ENCODE results near the gene SPACA4. TPM values are rescaled to one million over a fixed set of nuclear protein-coding genes. Genes with fewer than 3 reads are reported as not detected.

Gene SPACA4
- total and polyA plus RNA-seq, 10 of the 15 experiments (the other 5 are each of a cell fraction or from before 2014, with no cell fraction given), result not detected

- H3K36me3 ChIP-seq (ENCODE audit: control insufficient read depth in 2 of 2, insufficient read depth in 2 of 2, low read length in 1 of 2), result no peaks in the 10 kb centered on the region
- FAIRE-seq, result no peak
- no peaks in the 10 kb centered on the region for H3K27me3 ChIP-seq (replicated peaks in 1 of 2; ENCODE audit: control insufficient read depth in 2 of 2, insufficient read depth in 2 of 2, low read length in 1 of 2)
- H3K4me2 ChIP-seq (ENCODE audit: control insufficient read depth, insufficient read depth), result no peak overlapping the region
- H3K4me3 ChIP-seq, result no peak overlapping the region
- no peak overlapping the region for H2AFZ ChIP-seq (ENCODE audit: control insufficient read depth, low read depth, low read length)
- no peak overlapping the region for H3K27ac ChIP-seq (ENCODE audit: control insufficient read depth, insufficient read depth)
- no peak for DNase-seq (ENCODE audit: low read depth, low spot score)
- BruUV-seq (replicated peaks), result no TSS peak
- CTCF ChIA-PET, result interaction anchor here (0.6 to 1.2 kb wide), 2 partner anchors 28 to 145 kb away, joined by 3 read pairs; no protein-coding TSS in a partner anchor
- WGBS (ENCODE audit: insufficient coverage, insufficient replicate concordance, low lambda C conversion rate, missing lambda C conversion rate), result 65% methylated on average over 5 of the region's 5 CpGs
- H3K4me1 ChIP-seq (ENCODE audit: control insufficient read depth, insufficient read depth, low read length), result peaks cover 23% of the 10 kb centered on the region
- no peaks in the 10 kb centered on the region for H3K9me3 ChIP-seq (replicated peaks; ENCODE audit: control insufficient read depth, insufficient read depth, low read length)
- ATAC-seq, result no peak
- no peaks in the 10 kb centered on the region for H3K79me2 ChIP-seq (ENCODE audit: control insufficient read depth, insufficient read depth, low read length)
- no peaks in the 10 kb centered on the region for H4K20me1 ChIP-seq (ENCODE audit: control insufficient read depth, insufficient read depth)
- intact Hi-C loops (cut with micrococcal nuclease; ENCODE audit: unreplicated experiment) (no loop called here), in situ Hi-C loops (cut with MboI) (loop anchor here (25.0 kb wide), 1 partner anchor 1244 kb away; the partner anchor contains the start of genes AKT1S1, IL4I1 and TBC1D17)
- POLR2A ChIA-PET, result interaction anchor here (0.6 to 0.7 kb wide), 3 partner anchors 24 to 202 kb away, joined by 3 to 5 read pairs (median 4); partner anchors contain the start of genes RPL18 and SPHK2
- H3K9ac ChIP-seq (ENCODE audit: control insufficient read depth, insufficient read depth, low read length), result no peak overlapping the region
- SMC1A ChIA-PET (ENCODE audit: uncharacterized antibody, unreplicated experiment), result interaction anchor here (0.6 kb wide), 1 partner anchor 9 kb away, joined by 3 read pairs; no protein-coding TSS in a partner anchor
- RAD21 ChIA-PET (ENCODE audit: unreplicated experiment), result no interaction called here
- TF ChIP-seq, protein P1, sequence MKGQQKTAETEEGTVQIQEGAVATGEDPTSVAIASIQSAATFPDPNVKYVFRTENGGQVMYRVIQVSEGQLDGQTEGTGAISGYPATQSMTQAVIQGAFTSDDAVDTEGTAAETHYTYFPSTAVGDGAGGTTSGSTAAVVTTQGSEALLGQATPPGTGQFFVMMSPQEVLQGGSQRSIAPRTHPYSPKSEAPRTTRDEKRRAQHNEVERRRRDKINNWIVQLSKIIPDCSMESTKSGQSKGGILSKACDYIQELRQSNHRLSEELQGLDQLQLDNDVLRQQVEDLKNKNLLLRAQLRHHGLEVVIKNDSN (IDR thresholded peaks at IDR 0.05; ENCODE audit: borderline replicate concordance, extremely low read length, insufficient read depth, low read depth, low read length), result no peak
- TF ChIP-seq NR2C1 (IDR thresholded peaks at IDR 0.05), result no peak
- TF ChIP-seq NFXL1 (IDR thresholded peaks at IDR 0.05; ENCODE audit: borderline replicate concordance), result no peak
- TF ChIP-seq ZZZ3 (IDR thresholded peaks at IDR 0.05; ENCODE audit: control insufficient read depth, insufficient read length, low read depth), result no peak
- no peak for TF ChIP-seq GATAD2B (conservative IDR thresholded peaks at IDR 0.05; ENCODE audit: low read depth)
- no peak for TF ChIP-seq EGR1 (IDR thresholded peaks at IDR 0.05; ENCODE audit: borderline replicate concordance in 1 of 2, low read depth in 2 of 2, low read length in 2 of 2)
- TF ChIP-seq, protein P2, sequence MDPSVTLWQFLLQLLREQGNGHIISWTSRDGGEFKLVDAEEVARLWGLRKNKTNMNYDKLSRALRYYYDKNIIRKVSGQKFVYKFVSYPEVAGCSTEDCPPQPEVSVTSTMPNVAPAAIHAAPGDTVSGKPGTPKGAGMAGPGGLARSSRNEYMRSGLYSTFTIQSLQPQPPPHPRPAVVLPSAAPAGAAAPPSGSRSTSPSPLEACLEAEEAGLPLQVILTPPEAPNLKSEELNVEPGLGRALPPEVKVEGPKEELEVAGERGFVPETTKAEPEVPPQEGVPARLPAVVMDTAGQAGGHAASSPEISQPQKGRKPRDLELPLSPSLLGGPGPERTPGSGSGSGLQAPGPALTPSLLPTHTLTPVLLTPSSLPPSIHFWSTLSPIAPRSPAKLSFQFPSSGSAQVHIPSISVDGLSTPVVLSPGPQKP (IDR thresholded peaks at IDR 0.05; ENCODE audit: low read depth, low read length), result no peak
- TF ChIP-seq MYB (IDR thresholded peaks at IDR 0.05; ENCODE audit: borderline replicate concordance, low read depth, low read length), result no peak
- no peak for TF ChIP-seq RAD21 (IDR thresholded peaks at IDR 0.05; ENCODE audit: insufficient read depth, low read depth, low read length)
- TF ChIP-seq ZNF384 (IDR thresholded peaks at IDR 0.05; ENCODE audit: borderline replicate concordance, low read depth, low read length), result no peak
- TF ChIP-seq, protein P3, sequence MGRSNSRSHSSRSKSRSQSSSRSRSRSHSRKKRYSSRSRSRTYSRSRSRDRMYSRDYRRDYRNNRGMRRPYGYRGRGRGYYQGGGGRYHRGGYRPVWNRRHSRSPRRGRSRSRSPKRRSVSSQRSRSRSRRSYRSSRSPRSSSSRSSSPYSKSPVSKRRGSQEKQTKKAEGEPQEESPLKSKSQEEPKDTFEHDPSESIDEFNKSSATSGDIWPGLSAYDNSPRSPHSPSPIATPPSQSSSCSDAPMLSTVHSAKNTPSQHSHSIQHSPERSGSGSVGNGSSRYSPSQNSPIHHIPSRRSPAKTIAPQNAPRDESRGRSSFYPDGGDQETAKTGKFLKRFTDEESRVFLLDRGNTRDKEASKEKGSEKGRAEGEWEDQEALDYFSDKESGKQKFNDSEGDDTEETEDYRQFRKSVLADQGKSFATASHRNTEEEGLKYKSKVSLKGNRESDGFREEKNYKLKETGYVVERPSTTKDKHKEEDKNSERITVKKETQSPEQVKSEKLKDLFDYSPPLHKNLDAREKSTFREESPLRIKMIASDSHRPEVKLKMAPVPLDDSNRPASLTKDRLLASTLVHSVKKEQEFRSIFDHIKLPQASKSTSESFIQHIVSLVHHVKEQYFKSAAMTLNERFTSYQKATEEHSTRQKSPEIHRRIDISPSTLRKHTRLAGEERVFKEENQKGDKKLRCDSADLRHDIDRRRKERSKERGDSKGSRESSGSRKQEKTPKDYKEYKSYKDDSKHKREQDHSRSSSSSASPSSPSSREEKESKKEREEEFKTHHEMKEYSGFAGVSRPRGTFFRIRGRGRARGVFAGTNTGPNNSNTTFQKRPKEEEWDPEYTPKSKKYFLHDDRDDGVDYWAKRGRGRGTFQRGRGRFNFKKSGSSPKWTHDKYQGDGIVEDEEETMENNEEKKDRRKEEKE (IDR thresholded peaks at IDR 0.05), result no peak
- no peak for TF ChIP-seq LARP7 (IDR thresholded peaks at IDR 0.05)
- TF ChIP-seq SRF (IDR thresholded peaks at IDR 0.05; ENCODE audit: low read depth in 2 of 2, low read length in 2 of 2), result no peak
- TF ChIP-seq BCL11A (IDR thresholded peaks at IDR 0.05; ENCODE audit: low read depth, low read length), result no peak
- no peak for TF ChIP-seq SUPT20H (IDR thresholded peaks at IDR 0.05; ENCODE audit: borderline replicate concordance, control insufficient read depth, low read depth, low read length)
- TF ChIP-seq KDM1A (IDR thresholded peaks at IDR 0.05; ENCODE audit: borderline replicate concordance), result no peak
- TF ChIP-seq IRF4 (IDR thresholded peaks at IDR 0.05; ENCODE audit: low read depth, low read length), result no peak
- TF ChIP-seq TAF1 (IDR thresholded peaks at IDR 0.05; ENCODE audit: borderline replicate concordance, low read depth, low read length), result no peak
- no peak for TF ChIP-seq KAT2A (conservative IDR thresholded peaks at IDR 0.05; ENCODE audit: control insufficient read depth, low read depth, low read length)
Measured at GRCh38 chr19:48642862-48643261, 36.3 kb downstream of the SPACA4 start.

All from GM12878 (cell line).